ENCODE data around the gene LZTS2.

The LZTS2 gene

GRCh38 chr10:100998991-100999741 lies 442 bp upstream of the LZTS2 start:
- peak; percentile 61 to 75 for DNase-seq

- DNase-seq = no peak
Observed at GRCh38 chr10:101000127-101000914, 713 bp downstream of the LZTS2 start.

GRCh38 chr10:101000915-101001658 lies 1.5 kb downstream of the LZTS2 start:
- peak in 1 of 2 donors; percentile 56 for DNase-seq

DNA sequence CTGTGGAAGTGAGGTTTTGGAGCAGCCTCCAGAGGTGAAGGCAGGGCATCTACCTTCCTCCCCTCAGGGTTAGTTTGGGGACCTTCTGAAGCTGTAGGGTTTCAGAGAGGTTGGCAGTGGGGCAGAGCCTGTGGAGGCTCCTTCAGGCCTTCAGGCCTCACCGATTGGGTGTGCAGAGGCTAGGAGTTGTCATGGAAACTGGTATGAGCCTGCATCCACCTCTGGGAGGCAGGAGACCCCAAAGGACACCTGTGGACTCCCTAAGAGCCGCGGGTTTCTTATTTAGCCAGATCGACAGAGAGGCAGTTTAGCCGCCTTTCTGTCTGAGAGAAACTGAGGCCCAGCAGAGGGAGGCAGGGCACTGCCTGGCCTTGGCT lies 2.0 kb downstream of the LZTS2 start:
- no peak for DNase-seq

- DNase-seq = no peak
Observed at GRCh38 chr10:101002456-101002855, 2.8 kb downstream of the LZTS2 start.

GRCh38 chr10:101003639-101004206 lies 4.1 kb downstream of the LZTS2 start:
- no peak for DNase-seq

DNA sequence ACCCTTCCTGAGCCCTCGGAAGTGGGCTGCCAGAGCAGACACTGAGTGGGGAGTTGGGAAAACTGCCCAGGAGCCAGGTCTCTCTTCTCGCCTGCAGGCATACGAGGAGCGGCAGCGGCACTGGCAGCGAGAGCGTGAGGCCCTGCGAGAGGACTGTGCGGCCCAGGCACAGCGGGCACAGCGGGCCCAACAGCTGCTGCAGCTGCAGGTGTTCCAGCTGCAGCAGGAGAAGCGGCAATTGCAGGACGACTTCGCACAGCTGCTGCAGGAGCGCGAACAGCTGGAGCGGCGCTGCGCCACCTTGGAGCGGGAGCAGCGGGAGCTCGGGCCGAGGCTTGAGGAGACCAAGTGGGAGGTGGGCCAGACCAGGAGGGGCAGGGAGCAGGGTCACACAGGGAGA lies 5.8 kb downstream of the LZTS2 start:
- DNase-seq = no peak

GRCh38 chr10:101005869-101006567 lies 6.4 kb downstream of the LZTS2 start:
- DNase-seq = no peak

GRCh38 chr10:101006593-101007098 lies 7.0 kb downstream of the LZTS2 start:
- no peak for DNase-seq

DNA sequence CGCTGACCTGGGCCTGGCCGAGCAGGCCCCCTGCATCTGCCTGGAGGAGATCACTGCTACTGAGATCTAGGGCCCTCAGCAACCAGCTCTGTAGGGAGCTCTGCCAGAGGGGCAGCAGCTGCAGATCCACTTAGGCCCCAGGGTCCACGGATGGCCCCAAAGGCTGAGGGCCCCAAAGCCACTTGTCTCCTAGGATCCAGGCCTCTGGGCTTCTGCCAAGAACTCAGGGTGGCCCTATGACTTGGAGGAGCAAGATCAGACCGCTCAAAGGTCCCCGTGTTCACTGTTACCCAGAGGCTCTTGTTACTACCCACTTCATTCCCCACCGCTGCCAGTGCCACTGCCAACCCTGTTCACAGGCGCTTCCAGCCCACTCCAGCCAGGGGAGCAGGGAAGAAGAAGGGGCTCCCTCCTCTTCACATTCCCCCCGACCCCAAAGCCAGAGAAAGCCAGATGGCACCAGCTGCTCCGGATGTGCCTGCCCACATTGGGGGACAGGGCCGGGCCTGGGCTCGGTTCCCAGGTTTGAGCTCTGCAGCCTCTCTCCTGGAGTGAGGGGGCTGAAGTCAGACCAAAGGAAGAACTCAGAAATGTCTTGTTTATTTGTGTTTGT lies 7.6 kb downstream of the LZTS2 start:
- DNase-seq = no peak

DNA sequence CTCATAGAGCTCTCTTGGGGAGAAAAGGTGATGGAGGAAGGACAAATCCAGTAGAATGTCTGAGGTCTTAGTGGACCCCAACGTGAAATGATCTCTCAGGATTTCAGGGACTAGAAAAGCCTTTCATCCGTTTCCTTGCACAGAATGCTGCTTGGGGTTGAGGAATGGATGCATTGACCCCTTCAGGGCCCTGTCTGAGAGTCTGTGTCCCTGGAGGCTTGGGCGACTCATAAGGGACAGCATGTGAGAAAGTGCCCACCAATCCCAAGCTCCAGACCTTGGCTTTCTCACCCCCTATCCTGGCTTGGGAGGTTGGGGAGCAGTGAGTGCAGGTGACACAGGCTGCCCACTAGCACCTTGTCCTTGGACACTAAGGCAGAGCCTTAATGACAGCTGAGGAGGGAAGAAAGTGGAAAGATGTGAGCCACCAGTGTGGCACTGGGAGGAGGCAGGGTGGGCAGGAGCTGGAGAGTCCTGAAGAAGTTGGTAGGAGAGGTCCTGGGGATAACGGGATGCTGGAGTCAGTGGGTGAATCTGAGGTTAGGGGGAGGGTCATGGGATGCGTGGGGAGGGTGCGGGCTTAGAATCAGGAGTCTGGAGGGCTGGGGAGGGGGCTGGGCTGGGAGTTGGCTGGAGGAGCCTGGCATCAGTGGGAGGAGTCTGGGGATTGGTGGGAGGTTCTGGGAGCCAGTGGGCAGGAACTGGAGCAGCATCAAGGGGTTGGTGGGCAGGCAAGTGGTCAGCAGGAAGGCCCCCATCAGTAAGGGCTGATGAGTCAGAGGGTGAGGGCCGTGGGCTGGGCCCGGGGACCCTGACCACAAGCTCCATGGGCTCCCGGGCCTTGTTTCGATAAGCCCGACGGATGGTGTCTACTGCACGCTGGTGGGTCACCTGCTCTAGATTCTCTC lies 8.6 kb downstream of the LZTS2 start:
- DNase-seq = no peak

DNA sequence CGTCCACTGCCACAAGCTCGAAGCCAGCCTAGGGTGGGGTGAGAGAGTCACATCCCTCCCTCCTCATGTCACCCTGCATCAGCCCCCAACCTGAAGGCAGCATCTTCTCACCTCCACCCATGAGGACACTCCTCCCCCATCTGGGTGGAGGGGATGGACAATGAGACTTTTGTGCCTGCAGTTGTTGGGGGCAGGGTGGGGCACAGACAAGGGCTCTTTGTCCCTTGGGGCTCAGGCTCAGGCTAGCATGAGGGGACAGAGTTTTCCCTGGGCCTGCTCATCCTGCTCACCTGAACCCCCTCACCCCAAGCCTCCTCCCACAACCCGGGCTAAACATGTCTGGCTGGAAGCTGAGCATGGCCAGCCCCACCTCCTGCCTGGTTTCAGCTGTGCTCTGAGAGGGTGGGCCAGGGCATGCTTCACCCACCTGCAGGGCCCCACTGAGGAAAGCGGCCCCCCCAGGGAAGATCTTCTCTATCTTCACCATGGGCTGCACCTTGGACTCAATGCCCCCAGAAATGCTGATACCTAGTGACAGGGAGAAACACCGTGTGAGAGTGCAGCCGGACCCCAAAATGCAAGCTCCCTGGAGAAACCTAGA lies 9.3 kb downstream of the LZTS2 start:
- DNase-seq = no peak

GRCh38 chr10:101010329-101010728 lies 10.7 kb downstream of the LZTS2 start:
- DNase-seq = no peak

DNA sequence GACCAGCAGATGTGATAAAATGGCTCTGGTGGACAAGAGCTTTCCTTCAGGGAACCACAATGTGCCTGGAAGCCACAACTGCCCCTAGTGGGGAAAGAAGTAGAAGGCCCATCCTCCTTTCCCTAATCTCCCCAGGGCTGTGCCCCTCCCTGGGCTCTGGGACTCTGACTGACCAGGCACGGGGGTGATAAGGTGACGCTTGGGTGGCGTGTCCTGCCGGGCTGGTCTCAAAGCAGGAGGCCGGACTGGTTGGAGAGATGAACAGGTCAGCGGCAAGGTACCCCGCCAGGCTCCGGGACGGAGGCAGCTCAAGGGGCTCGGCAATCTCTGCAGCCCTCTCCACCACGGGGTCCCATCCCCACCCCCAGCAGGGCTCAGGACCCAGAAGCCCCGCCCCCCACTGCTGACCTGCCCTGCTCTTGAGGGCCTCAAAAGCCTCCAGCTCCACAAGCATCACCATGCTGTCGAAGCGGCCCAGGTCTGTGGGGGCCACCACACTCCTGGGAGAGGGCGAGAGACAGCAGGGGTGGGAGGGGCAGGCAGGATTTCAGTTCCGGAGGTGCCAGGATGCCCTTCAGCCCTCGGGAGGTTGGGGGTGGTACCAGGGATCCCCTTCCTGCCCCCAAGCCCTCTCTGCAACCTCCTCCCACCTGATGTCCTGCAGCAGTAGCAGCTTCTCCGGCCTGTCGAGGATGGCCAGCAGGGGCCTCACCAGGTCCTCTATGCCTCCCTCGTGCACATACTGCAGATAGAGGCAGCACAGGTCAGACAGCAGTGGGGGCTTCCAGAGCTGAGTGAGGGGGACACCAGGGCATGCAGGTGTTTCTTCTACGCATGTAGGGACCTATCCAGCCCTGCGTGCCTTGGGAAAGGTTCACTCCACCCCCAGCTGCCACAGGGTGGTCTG lies 12.2 kb downstream of the LZTS2 start:
- DNase-seq = no peak

DNA sequence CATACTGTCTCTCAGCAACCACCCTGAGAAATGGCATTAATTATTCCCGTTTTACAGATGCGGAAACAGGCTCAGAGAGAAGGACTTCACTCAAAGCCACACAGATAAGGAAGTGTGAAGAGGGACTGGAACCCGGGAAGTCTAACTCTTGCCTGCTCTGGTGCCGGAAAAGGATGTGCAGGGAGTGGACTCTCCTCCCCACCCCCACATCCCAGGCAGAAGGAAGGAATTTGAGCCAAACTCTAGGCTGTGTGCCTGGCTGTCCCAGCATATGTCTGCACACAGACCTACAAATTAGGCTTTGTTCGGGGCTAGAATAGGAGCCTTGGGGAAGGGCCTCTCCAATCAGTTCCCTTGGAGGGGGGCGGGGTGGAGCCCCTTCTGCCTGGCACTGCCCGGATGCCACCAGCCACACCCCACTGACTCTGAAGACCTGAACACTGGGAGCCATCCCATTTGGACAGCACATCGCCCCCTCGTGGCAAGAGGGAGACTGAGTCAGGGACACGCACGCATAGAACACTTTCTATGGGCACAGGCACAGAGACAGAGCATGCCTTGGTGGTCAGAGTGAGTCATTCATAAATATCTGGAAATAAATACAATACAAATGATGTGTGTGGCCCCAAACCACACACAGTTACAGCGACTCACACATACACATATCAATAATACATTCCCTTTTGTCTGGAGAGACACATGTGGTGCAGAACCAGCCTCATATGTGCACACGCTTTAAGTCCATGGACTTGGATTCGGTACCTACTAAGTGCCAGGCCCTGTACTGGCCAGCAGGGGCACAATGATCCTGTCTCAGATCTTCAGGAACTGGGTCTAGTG lies 13.1 kb downstream of the LZTS2 start:
- DNase-seq = peak; percentile 76 to 84

- DNase-seq = no peak
Observed at GRCh38 chr10:101013365-101013825, 13.8 kb downstream of the LZTS2 start.

DNA sequence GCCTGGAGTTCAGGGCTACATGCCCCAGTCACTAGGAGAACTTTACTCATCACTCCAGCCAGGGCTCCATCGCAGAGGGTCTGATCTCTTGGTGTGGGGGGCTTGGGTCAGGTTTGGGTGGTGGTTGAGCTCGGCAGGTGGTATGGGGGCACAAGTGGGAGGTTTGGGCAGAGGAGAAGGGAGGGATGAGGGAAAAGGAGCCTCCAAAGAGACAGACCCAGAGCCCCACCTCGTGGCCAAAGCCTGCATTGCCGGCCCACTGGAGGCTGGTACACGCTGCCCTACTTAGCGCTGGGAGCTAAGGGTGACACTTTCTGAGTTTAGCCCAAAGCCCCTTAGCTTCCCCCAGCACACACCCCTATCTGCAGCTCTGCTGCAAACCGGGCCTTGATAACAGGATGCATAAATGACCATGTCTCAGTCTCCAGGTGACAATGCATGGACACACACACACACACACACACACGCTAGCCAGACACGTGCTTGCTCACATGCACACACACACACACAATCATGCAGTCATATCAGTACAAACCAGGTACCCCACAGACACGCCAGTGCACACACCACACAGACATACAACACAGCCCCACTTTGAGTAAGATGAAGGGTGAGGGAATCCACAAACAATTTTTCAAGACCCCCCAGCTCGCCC lies 14.7 kb downstream of the LZTS2 start:
- DNase-seq = peak; percentile 72 to 75
